Measurements from ENCODE around the gene SRSF10.
"Not testable (repeated sequence)": the region's sequence is repeated elsewhere in the genome, so short reads cannot be mapped to it uniquely, and the experiment has no call there.

Gene SRSF10

DNA sequence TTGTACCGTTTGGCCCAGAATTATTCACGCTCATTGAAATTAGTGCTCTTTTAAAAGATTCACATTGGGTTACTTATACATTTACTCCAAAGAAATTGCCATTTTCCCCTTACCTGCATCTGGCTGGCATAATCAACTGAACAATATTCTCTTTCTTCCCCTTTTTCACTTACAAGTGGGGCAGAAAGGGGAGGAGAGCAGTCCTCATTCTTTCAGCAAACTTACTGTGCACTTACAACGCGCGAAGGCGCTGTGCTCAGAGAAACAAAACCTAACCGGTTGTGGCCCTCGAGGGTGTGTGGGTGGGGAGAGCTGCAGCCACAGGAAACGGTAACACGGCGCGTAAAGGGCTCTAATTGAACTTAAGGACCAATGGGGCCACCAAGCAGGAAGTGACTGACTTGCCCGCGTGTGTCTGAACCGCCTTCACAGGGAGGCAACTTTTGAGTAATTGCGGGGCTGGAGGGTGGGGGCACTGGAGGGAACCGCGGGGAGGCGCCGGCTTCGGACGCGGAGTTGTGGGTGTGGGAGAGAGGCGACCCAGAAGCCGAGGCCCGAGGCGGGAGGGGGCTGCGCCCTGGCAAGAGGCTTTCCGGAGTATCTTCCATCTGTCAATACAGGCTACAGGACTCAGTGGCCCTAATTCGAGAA is 21.2 kb downstream of the SRSF10 start:
- DNase-seq (ENCODE audit: low read depth): peak; percentile 83

DNA sequence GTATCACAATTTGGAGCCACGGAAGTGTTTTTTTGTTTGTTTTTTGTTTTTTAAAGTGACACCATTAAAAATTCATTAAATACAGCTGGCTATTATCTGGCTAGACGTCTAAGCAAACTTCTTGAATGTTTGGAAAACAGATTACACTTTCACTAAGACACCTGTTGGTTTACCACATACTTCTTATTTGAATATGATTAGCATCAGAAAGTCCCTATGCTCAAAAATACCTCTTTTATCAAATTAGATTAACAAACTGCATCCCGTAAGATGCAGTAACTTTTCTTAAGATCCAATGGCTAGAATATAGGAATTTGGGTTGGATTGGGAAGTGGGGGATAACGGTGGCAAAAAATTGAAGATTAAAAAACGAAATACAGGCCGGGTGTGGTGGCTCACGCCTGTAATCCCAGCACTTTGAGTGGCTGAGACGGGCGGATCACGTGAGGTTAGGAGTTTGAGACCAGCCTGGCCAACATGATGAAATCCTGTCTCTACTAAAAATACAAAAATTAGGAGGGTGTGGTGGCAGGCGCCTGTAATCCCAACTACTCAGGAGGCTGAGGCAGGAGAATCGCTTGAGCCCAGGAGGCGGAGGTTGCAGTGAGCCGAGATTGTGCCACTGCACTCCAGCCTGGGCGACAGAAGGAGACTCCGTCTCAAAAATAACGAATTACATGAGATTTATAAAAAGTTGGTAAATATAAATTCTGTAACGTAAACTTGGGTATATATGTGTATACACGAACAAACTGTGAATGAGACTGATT is 21.9 kb downstream of the SRSF10 start:
- DNase-seq (ENCODE audit: low read depth): not testable (repeated sequence)

DNA sequence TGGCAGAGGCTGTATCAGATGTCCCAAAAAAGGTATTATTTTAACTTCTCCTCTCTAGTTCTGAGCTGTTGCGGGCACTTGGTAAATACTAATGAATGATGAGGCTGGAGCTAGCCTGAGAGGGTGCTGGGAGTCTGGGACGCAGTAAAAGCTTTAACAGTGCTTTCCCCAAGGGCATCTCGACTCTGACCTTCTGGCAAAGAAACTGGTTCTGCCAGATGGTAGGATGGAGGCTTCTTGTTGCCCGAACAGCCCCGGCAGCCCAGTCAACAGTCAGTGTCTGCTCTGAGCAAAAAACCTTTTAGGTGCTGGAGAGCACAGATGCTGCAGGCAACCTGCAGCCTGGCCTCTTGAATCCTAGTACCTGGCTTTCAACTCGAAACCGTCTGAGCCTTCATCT is 23.0 kb downstream of the SRSF10 start:
- no peak for DNase-seq (ENCODE audit: low read depth)

DNA sequence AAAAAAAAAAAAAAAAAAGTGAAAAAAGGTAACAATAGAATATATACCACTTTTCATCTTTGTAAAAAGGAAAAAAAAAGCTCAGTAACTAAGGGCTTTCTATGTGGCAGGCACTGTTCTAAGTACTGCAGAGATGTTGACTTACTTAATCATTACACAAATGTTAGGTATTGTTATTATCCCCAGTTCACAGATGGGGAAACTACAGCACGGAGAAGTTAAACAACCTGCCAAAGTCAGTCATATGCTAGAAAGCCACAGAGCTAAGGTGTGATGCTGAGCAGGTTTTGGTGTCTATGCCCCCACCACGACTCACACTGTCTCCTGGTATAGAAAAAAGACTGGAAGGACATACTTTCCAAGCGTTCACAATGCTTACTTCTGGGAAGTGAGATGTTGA is 27.1 kb downstream of the SRSF10 start:
- DNase-seq (ENCODE audit: low read depth): no peak

DNA sequence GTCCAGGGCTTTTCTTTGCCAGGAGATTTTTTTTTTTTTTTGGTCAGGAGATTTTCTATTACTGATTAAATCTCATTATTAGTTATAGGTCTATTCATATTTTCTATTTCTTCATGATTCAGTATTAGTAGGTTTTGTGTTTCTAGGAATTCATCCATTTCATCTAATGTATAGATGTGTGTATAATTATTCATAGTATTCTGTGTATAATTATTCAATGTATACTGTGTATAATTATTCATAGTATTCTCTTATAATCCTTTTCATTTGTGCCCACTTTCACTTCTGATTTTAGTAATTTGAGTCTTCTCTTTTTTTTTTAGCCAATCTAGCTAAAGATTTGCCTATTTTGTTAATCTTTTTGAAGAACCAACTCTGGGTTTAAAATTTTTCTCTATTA is 32.8 kb downstream of the SRSF10 start:
- no peak for DNase-seq (ENCODE audit: low read depth)

DNA sequence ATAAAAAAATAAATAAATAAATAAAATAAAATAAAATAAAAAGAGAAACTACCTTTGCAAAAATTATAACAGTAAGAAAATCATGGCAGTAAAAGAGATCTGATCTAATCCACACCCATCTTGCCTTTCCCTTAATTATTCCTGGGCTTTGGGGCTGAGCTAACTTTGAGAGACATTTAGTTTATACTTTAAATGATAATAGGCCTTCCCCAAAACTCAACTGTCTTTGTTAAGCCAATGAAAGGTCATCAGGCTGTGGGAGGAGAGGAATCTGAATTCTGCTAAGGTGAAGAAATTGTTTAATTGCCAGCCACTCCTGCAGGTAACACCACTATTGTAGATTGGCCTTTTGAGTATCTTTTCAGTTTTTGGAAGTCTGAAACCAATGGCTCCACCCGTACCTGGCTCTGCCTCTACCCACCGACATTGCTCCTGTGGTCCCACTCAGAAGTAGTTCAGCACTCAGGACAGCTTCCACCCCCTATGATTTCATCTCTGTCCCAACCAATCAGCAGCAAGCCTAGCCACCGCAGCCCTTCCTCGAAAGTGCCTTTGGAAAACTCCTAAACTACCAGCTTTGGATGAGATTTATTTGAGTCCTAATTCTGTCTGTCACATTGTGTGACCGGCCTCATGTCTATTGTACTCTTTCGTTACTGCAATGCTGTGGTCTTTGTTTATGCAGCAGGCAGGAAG is 43.5 kb downstream of the SRSF10 start:
- DNase-seq (ENCODE audit: low read depth): no peak

DNA sequence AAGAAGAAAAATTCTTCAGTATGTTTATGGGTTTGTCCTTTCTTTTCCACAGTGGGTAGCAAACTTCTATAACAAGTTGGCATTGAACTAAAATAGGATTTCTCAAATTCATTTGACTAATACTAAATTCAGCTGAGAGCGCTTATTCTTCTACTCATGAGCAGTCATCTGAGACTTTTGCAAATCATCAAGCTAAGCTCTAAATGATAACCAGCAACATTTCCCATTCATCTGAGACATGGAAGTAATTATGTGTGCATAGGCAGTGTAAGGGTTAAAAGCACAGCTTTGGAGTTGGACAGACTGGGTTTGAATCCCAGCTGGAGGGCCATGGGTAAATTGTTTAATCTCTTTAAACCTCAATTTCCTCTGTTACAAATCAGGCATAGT is 48.6 kb downstream of the SRSF10 start:
- DNase-seq (ENCODE audit: low read depth): no peak

DNA sequence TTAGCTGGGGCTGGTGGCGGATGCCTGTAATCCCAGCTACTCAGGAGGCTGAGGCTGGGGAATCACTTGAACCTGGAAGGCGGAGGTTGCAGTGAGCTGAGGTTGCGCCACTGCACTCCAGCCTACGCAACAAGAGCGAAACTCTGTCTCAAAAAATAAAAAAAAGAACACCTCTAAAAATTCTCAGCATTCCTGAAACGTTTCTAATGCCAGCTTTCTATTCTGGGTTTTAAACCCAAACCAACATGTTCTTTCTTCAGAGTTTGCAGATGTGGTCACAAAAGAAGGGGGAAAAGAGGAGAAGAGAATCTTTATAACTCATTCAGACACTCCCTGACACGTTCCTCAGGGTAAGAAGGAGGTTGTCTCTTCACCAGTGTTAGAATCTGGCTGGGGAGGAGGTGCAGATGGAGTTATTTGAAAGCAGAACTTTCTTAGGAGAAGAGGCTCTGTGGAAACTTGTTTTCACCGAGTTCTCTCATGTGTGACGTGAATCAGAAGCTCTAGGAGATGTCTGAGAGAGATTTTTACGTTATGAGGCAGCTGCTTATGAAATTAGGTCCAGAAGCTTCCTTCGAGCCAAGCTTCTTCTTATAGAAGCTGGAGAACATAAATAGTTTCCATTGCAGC is 49.2 kb downstream of the SRSF10 start:
- no peak for DNase-seq (ENCODE audit: low read depth)

DNA sequence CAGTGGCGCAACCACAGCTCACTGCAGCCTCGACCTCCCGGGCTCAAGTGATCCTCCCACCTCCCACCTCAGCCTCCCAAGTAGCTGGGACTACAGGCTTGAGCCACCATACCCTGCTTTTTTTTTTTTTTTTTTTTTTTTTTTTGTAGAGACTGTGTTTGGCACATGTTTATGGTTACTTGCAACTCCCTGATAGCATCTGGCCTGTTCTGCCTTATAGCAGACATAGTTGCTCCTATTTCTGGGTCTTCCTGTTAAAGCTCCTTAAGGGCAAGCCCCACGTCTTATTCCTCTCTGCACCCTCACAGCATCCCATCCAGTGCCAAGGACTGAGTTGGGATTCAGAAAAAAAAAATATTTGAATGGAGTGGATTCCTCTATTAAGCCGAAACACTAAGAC is 49.9 kb downstream of the SRSF10 start:
- DNase-seq (ENCODE audit: low read depth): no peak

DNA sequence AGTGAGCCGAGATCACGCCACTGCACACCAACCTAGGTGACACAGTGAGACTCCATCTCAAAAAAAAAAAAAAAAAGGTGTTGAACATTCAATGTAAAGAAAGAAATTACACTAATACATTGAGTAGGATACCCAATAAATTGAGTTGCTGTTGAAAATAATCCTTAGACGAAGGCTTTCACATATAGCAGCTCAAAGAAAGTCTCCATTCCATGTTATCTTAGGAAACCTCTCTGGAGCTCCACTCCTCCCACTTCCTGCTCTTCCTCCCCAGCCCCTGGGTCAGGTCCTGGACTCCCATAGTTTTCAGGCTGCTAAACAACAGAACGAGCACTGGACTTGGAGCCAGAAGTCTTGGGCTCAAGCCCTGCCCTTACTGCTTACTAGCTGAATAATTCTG is 51.3 kb downstream of the SRSF10 start:
- no peak for DNase-seq (ENCODE audit: low read depth)

DNA sequence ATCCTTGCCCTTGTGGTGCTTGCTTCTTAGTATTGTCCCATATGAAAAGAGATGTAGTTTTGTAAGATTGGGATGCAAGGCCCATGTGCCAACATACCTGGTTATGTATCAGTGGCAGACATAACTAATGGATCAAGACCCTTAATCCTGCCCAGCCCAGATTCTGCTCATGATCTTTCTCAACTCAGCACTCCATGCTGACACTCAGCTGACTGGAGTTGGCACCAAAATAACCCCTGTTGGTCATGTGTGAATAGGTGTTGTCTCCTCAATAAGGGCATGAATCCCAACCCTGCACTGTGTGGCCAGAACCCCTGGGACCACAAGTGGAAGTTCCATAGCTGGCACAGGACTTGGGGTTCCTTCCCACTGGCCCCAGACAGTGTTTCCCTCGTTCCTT is 53.0 kb downstream of the SRSF10 start:
- DNase-seq (ENCODE audit: low read depth): no peak

DNA sequence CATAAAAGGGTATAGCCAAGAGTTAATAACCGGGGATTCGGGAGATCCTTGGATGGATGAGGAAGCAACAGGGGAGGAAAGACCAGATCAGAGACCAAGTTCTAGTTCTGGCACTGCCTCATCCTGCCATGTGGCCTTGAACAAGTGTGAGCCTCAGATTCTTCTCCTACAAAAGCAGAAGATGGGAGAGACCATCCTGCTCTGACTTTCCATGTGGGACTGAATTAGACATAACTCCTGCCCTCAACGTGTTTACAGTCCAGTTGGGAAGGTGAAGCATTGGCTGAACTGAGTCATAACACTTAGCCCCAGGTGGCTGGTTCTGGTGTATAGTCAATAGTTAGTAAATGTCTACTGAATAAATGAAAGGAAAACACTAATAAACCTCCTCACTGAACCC is 54.8 kb downstream of the SRSF10 start:
- DNase-seq (ENCODE audit: low read depth): no peak

DNA sequence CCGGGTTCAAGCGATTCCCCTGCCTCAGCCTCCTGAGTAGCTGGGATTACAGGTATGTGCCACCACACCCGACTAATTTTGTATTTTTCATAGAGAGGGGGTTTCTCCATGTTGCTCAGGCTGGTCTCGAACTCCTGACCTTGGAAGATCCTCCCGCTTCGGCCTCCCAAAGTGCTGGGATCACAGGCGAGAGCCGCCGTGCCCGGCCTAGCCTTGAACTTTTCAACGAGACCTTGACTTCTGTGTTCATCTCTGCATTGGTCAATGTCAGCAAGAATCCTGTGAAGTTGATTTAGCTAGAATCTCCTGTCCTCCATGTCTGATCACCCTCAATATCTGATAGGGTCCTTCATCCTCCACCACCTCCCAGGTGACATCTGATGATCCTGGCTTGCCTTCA is 55.5 kb downstream of the SRSF10 start:
- DNase-seq (ENCODE audit: low read depth): no peak

DNA sequence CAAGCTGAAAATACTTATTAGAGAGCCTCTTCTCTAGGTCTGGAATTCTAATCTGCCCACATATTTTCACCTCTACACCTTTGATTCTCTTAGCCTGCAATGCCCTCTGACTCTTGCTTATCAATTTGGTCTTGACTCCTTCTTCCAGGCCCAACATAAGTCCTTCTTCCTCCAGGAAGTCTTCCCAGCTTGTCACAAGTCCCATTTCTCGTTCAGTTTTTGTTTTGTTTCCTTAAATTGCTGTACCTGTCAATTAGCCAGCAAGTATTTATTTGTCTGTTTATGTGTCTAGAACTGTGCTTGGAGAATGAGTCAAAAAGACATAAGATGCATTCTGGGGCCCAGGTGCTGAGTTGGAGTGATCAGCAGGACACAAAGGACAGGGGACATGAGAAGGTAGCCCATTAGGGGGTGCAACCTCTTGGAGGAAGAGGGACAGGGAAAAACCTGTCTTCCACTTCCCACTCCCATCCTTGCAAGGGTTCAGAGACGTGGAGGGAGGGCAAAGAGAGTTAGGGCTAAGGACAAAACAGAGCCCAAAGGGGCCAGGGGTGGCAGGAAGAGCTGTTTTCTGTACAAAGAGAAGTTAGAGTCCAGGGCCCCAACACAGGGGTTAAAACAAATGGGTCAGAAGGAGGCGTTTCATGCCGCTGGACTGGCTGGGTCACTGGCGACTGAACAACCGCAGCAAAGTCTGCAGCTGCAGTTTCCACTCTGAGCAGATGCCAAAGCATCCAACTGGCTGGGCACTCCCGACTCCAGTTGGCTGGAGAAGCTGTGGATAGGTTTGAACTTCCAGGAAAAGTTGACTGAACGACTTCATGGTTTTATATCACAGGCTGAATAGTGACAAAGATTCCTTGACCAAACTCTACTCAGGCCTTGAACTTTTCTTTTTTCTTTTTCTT is 56.3 kb downstream of the SRSF10 start:
- no peak for DNase-seq (ENCODE audit: low read depth)

DNA sequence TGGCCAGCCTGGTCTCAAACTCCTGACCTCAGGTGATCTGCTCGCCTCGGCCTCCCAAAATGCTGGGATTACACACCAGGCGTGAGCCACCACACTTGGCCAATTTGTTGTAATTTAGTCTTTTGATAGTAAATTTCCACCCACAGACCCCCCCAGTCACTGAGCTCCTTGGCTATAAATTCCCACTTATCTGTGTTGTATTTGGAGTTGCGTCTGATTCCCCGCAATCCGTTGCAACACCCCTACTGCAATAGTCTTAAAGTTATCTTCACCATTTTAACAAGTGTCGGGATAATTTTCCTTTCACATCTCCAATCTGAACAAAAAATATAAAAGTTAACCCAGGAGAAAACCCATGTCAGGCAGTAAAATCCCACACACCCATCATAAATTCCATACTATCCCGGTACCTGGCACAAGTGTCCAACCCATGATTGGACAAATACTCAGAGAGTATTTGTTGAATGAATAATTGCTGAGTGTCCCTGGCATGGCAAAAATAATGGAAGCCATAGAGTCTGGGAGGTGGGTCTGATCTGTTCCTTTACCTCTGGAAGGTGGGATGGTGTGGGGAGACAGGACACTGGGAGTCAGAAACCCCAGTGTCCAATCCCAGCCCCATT is 57.7 kb downstream of the SRSF10 start:
- DNase-seq (ENCODE audit: low read depth): no peak

DNA sequence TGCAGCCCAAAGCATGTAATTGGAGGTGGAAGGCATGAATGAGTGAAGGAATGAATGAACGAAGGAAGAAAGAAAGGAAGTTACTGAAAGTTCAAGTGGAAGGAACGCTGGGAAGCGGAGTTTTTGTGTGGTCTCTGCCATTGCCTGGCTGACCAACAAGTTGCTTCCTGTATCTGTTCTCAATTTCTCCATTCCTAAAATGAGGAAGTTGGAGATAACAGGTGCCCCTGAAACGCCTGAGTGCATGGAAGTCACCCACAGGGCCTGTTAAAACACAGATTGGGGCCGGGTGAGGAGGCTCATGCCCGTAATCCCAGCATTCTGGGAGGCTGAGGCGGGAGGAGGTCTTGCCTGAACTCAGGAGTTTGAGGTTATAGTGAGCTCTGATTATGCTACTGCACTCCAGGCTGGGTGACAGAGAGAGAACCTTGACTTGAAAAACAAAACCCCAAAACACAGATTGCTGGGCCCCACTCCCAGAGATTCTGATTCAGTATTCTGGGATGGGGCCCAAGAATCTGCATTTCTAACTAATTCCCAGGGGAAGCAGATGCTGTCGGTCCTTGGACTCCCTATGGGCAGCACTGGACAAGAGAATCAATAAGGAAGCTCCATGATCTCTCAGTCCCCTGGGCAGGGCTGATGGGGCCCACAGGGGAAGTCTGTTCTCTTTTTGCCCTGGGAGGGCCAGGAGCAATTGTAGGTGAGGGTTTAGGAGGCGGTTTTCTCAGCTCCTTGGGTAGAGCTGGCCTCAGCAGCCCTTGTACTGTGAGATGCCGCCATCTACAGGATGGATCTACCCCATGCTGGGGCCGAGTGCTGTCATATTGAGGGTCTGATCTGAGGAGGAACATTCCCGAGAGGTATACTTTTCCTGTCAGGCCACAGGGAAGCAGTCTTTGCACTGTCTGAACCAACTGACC is 63.7 kb downstream of the SRSF10 start:
- DNase-seq (ENCODE audit: low read depth): peak; percentile 41

DNA sequence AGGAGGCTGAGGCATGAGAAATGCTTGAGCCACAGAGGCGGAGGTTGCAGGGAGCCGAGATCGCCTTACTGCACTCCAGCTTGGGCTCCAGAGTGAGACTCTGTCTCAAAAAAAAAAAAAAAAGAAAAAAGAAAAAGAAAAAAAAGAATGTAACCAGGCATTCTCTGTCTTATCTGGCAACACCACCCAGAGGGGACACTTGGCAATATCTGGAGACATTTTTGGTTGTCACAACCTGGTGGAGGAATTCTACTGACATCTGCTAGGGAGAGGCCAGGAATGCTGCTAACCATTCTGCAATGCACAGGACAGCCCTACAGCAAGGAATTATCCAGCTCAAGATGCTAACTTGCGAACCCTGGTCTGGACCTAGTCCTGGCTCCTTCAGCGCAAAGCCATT is 64.7 kb downstream of the SRSF10 start:
- DNase-seq (ENCODE audit: low read depth): no peak

DNA sequence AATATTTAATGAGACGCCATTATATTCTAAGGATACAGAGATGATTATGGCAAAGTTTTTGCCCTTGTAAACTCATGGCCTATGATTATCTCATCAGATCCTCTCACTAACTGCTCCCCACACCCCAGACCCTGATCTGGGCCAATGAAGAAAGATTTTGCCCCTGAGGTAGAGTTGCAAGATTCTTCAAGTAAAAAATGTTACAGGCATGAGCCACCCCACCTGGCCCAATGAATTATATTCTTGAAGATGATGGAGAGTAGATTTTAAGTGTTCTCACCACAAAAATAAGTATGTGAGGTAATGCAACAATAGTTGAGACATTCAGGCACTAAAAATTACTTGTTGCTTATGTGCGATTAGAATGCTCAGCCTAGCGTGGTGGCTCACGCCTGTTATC is 65.2 kb downstream of the SRSF10 start:
- no peak for DNase-seq (ENCODE audit: low read depth)
